Transverse colon (tissue), 4 donors: ENCODE measurements around the gene MRAP2.
"Not testable (repeated sequence)": the region's sequence is repeated elsewhere in the genome, so short reads cannot be mapped to it uniquely, and the experiment has no call there.

Experiments
- EP300 ChIP-seq: sonication (generic); formaldehyde crosslinking; IDR thresholded peaks from one replicate; pipeline ENCODE4 v1.6.1; 2017; ENCODE audit warnings: antibody characterized with exemption, low read depth
- POLR2A ChIP-seq: fragments of 450-650 bp; IDR thresholded peaks from one replicate; pipeline ENCODE4 v1.6.1; 2016; ENCODE audit warnings: antibody characterized with exemption, mild to moderate bottlenecking, moderate library complexity
- POLR2AphosphoS5 ChIP-seq, 3 donors: sonication (generic); formaldehyde crosslinking; IDR thresholded peaks; one replicate each; pipeline ENCODE4 v1.6.1; 2016; ENCODE audit warnings: antibody characterized with exemption in 3 of 3
- TF ChIP-seq, protein P1 (sequence below), 5 experiments: fragments of 200-600 bp in 3 of 5; fragments of 450-650 bp in 2 of 5; sonication (generic) in 3 of 5; IDR thresholded peaks; 1 replicate in 2 of 5; 2 replicates in 3 of 5; pipeline ENCODE4 v1.5.1; 2016 to 2017; ENCODE audit warnings: antibody characterized with exemption in 5 of 5, inconsistent platforms in 3 of 5, mild to moderate bottlenecking in 2 of 5, moderate library complexity in 1 of 5

DNA sequence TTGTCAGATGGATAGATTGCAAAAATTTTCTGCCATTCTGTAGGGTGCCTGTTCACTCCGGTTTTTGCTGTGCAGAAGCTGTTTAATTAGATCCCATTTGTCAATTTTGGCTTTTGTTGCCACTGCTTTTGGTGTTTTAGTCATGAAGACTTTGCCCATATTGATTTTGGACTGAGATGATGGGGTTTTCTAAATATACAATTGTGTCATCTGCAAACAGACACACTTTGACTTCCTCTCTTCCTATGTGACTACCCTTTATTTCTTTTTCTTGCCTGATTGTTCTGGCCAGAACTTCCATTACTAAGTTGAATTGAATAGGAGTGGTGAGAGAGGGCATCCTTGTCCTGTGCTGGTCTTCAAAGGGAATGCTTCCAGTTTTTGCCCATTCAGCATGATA lies 96.0 kb downstream of the MRAP2 start:
- TF ChIP-seq, protein P1, sequence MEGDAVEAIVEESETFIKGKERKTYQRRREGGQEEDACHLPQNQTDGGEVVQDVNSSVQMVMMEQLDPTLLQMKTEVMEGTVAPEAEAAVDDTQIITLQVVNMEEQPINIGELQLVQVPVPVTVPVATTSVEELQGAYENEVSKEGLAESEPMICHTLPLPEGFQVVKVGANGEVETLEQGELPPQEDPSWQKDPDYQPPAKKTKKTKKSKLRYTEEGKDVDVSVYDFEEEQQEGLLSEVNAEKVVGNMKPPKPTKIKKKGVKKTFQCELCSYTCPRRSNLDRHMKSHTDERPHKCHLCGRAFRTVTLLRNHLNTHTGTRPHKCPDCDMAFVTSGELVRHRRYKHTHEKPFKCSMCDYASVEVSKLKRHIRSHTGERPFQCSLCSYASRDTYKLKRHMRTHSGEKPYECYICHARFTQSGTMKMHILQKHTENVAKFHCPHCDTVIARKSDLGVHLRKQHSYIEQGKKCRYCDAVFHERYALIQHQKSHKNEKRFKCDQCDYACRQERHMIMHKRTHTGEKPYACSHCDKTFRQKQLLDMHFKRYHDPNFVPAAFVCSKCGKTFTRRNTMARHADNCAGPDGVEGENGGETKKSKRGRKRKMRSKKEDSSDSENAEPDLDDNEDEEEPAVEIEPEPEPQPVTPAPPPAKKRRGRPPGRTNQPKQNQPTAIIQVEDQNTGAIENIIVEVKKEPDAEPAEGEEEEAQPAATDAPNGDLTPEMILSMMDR (IDR thresholded peaks at IDR 0.05): not testable (repeated sequence)
- TF ChIP-seq EP300; POLR2A; POLR2AphosphoS5 (IDR thresholded peaks at IDR 0.05): not testable (repeated sequence)
